Erythroblast (primary cell): ENCODE results near the gene TMC6.

Source experiments
- DNase-seq, 2 experiments: peaks; one replicate each; lab custom pipeline; 2025; lab: John Stamatoyannopoulos, UW
- GATA1 ChIP-seq: IDR thresholded peaks from 2 replicates; pipeline ENCODE4 v1.6.1; 2011; ENCODE audit warnings: low read depth, mild to moderate bottlenecking, control low read depth, low read length, moderate library complexity
- POLR2A ChIP-seq: IDR thresholded peaks from 2 replicates; pipeline ENCODE4 v1.6.1; 2011; ENCODE audit warnings: mild to moderate bottlenecking, low read length

The TMC6 gene

GRCh38 chr17:78109489-78109761, 19.1 kb downstream of the TMC6 start:
- TF ChIP-seq GATA1 (no peak), POLR2A (no peak)
- no peak for DNase-seq

DNA sequence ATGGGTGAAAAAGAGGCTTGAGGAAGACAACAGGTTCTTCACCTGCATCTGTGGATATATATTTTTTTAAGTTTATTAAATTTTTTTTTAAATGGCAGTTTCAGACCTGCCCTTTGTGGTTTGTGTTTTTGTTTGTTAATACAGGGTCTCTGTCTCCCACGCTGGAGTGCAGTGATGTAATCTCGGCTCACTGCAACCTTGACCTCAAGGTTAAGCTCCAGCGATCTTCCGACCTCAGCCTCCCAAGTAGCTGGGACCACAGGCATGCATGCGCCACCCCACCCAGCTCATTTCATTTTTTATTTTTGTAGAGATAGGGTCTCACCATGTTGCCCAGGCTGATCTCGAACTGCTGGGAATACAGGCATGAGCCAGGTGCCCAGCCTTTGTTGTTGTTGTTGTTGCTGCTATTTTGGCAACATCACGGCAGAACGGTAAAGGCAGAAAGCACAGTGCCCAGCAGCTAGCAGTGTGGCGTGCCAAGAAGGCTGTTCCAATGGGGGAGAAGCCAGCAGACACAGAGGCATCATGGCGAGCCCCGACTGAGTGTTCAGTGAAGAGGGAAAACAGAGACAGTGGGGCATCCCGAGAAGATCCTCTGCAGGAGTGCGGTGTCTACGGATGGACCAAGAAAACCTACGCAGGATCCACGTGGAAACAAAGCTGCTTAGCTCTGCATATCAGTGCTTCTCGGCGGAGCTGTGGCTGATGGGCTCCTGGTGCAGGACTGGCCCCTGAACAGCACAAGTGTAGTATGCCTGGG, 19.6 kb downstream of the TMC6 start:
- no peak for TF ChIP-seq GATA1
- TF ChIP-seq POLR2A, result no peak
- no peak for DNase-seq

DNA sequence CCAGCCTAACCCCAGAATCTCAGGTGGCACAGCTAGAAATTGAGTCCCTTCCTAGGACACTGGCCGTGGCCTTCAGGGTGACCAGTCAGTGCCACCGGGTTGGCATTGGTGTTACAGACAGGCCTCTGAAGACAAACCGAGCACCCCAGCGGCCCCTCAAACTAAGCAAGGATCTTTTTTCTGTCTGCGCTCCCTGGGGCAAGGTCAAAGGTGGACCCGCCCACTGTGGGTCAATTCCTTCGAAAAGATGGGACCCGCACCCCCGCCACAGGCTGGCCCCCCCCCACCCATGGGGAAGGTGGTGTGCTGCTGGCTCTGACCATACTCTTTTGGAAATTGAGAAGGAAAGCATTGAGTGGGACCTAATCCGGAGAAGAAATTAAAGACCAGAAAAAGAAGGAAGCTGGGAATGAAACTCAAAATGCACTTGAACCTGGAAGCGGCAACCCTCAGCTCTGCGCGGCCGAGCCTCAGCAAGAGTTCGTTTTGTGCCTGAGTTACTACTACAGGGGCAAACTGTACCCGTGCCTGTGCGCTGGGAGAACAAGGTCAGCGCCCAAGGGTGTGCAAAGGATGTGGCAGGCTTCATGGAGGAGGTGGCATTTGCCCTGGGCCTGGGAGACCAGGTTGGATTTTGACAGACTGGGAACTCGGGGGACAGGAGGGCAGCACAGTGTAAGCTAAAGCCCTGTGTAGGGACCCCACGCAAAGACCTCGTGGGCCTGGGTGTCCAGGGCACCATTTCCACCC, 20.4 kb downstream of the TMC6 start:
- DNase-seq, result no peak
- no peak for TF ChIP-seq GATA1
- TF ChIP-seq POLR2A, result peak; percentile 10

- TF ChIP-seq GATA1 (no peak), POLR2A (no peak)
- no peak for DNase-seq
Observed at GRCh38 chr17:78107457-78107856, 21.1 kb downstream of the TMC6 start.

GRCh38 chr17:78106211-78106610, 22.3 kb downstream of the TMC6 start:
- TF ChIP-seq POLR2A, result no peak
- no peak for TF ChIP-seq GATA1

DNA sequence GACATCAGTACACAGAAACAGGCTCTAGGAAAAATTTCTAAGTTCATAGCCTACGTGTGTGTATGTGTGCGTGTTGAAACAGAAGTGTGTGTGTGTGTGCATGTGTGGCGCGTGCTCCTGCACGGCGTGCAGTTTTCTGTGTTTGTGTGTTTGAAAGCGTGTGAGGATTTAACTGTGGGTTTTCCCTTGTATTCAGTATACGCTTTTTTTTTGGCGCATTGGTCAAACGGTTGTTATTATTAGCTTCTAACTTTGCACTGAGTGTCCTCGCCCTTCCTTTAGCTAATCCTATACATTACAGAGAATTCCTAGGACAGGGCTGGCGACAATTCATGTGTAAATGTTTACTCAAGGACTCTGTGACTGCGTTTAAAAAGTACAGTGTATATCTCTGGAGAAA, 23.0 kb downstream of the TMC6 start:
- DNase-seq, result no peak
- TF ChIP-seq GATA1 (no peak), POLR2A (no peak)

More at GRCh38 chr17:78106211-78106610, 22.3 kb downstream of the TMC6 start:
- no peak for DNase-seq

DNA sequence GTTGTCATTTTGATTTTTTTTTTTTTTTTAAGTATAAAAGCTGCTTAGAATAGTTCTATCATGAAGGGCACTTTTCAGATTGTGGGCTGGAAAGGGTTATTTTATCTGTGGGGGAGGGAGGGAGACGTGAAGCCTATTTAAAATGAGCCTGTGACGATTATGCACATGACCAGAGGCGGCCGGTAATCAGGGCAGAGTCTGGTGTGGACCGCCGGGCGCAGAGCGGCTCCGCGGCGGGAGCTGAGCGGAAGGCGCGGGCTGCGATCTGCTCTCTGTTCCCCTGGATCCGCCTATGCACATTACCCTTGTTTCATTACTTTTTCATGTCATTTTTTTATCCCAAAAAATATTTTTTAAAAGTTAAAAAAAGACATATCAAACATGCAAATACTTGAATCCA, 23.5 kb downstream of the TMC6 start:
- DNase-seq, result no peak
- TF ChIP-seq POLR2A (no peak), GATA1 (no peak)

DNA sequence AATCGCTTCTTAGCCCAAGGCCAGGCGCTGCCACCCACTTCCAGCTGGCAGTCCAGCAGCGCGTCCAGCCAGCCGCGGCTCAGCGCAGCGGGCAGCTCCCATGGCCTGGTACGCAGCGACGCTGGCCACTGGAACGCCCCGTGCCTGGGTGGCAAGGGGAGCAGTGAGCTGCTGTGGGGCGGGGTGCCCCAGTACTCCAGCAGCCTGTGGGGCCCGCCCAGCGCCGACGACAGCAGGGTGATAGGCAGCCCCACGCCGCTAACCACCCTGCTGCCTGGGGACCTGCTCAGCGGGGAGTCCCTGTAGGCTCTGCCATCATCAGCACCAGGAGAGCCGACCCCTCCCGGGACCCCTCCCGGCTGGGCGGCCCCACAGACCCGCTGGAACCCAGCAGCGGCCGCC, 24.0 kb downstream of the TMC6 start:
- no peak for TF ChIP-seq POLR2A

DNA sequence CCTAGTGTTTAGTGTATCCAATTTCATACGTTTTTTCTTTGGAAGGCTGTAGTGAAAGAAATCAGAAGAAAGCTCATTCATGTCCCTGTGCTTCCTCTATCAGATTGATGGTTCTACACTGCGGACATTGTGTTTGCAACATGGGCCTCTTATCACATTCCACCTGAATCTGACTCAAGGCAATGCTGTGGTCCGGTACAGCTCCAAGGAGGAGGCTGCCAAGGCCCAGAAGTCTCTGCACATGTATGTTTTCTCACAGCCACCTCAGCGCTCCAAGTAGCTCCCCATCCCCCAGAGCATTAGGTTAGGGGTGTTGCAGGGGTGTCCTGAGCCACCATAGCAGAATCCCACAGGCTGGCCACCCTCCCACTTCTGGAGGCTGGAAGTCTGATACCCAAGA, 25.2 kb downstream of the TMC6 start:
- DNase-seq, result no peak
- no peak for TF ChIP-seq GATA1
- no peak for TF ChIP-seq POLR2A

More for the DNA sequence above, 24.0 kb downstream of the TMC6 start:
- DNase-seq, result no peak

DNA sequence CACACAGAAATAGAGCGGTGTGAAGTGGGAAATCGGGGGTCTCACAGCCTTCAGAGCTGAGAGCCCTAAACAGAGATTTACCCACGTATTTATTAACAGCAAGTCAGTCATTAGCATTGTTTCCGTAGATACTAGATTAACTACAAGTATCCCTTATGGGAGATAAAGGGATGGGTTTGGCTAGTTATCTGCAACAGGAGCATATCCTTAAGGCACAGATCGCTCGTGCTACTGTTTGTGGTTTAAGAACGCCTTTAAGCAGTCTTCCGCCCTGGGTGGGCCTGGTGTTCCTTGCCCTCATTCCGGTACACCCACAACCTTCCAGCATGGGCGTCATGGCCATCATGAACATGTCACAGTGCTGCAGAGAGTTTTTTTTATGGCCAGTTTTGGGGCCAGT, 27.0 kb downstream of the TMC6 start:
- TF ChIP-seq GATA1 (no peak), POLR2A (no peak)
- peak in 1 of 2 experiments; percentile 20 for DNase-seq

GRCh38 chr17:78101112-78101511, 27.4 kb downstream of the TMC6 start:
- no peak for DNase-seq
- TF ChIP-seq POLR2A (no peak), GATA1 (no peak)

- TF ChIP-seq POLR2A, result no peak
- TF ChIP-seq GATA1, result no peak
- DNase-seq, result no peak
Observed at GRCh38 chr17:78096093-78096492, 32.5 kb downstream of the TMC6 start.

- DNase-seq, result no peak
- no peak for TF ChIP-seq POLR2A
Observed at GRCh38 chr17:78095035-78095434, 33.5 kb downstream of the TMC6 start.

DNA sequence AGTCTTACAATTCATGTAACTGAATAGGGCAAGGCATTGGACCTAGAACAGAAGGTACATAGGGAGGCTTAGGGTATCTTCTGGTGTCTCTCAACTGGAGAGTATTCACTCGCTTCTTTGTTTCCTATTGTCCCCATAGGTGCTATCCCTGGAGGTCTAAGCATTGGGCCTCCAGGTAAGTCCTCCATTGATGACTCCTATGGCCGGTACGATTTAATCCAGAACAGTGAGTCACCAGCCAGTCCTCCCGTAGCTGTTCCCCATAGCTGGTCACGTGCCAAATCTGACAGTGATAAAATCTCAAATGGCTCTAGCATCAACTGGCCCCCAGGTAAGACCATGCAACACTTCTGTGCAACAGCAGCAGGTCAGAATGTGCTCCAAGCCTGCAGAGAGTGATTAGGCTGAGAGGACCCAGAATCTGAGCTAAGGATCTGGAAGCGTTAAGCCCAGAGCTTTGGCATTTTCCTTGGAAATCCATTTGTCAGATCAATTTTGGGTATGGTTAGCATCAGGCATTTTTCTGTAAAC, 35.7 kb downstream of the TMC6 start:
- no peak for DNase-seq
- TF ChIP-seq GATA1, result no peak
- no peak for TF ChIP-seq POLR2A

DNA sequence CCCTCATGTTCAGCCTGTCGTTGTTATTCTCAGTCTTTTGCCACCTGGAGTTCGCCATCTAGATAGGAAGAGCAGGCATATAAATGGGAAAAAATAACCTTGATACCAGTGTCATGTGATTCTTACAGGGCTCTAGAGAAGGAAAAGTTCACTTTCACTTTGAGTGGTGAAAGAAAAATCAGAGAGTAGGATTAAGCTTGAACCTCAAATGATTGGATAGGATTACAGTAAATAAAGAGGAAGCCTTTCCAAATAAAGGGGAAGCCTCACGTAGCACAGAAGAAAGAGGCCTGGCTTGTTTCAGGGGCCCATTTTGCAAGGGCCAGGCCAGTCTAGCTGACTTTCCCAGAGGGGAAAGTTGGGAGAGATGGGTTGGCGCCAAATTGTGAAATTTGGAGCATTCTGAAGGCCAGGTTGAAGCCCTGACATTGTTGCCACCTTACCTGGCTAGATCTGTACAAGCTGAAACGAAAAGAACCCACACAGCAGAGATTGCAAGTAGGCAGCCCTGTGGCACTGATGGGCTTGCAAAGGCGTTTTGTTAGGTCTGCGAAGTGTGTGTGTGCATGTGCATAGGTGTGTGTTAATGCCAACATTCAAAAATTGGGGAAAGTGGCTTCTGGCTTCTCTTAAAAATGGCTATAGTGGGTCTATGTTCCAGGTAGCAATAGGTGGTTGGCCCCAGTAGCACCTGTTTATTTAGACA, 38.8 kb downstream of the TMC6 start:
- TF ChIP-seq POLR2A, result no peak
- TF ChIP-seq GATA1, result no peak
- no peak for DNase-seq
